ENCODE data around the gene RFX3. TPM values are rescaled to one million over a fixed set of nuclear protein-coding genes. Genes with fewer than 3 reads are reported as not detected.

Gene RFX3
- total RNA-seq, 2 donors from 2014 or later = 17.2 to 22.5 TPM

- Mint-ChIP-seq H3K27me3 (no peaks in the 10 kb centered on the region), H3K9me3 (no peaks in the 10 kb centered on the region), H3K36me3 (no peaks in the 10 kb centered on the region), H3K27ac (no peak overlapping the region), H3K4me1 (ENCODE audit: low read depth in 2 of 2) (peaks cover 2 to 5% of the 10 kb centered on the region in 2 donors), H3K4me3 (no peak overlapping the region)
- DNase-seq (ENCODE audit: low spot score) = no peak
- ATAC-seq = no peak
These were observed 73.8 kb downstream of the RFX3 start for GRCh38 chr9:3451956-3452355.

- ATAC-seq (no peak), DNase-seq (ENCODE audit: low spot score) (no peak)
- no peak overlapping the region for H3K4me3 Mint-ChIP-seq
- H3K27ac Mint-ChIP-seq = no peak overlapping the region
- no peaks in the 10 kb centered on the region for H3K27me3 Mint-ChIP-seq
- H3K4me1 Mint-ChIP-seq (ENCODE audit: low read depth in 2 of 2) = peaks cover 5 to 6% of the 10 kb centered on the region in 2 donors
- H3K36me3 Mint-ChIP-seq = no peaks in the 10 kb centered on the region
- H3K9me3 Mint-ChIP-seq = no peaks in the 10 kb centered on the region
These were observed 78.0 kb downstream of the RFX3 start for GRCh38 chr9:3447788-3448187.

- Mint-ChIP-seq H3K4me3 (no peak overlapping the region), H3K4me1 (ENCODE audit: low read depth in 2 of 2) (peaks cover 5 to 6% of the 10 kb centered on the region in 2 donors), H3K27me3 (no peaks in the 10 kb centered on the region), H3K9me3 (no peaks in the 10 kb centered on the region), H3K27ac (no peak overlapping the region), H3K36me3 (no peaks in the 10 kb centered on the region)
- no peak for ATAC-seq
- no peak for DNase-seq (ENCODE audit: low spot score)
These were observed 78.7 kb downstream of the RFX3 start for GRCh38 chr9:3447143-3447542.

GRCh38 chr9:3446313-3446712, 79.5 kb downstream of the RFX3 start:
- Mint-ChIP-seq H3K27me3 (no peaks in the 10 kb centered on the region), H3K4me1 (ENCODE audit: low read depth in 2 of 2) (peaks cover 6 to 7% of the 10 kb centered on the region in 2 donors), H3K4me3 (no peak overlapping the region), H3K9me3 (no peaks in the 10 kb centered on the region), H3K27ac (no peak overlapping the region), H3K36me3 (no peaks in the 10 kb centered on the region)
- ATAC-seq = no peak
- DNase-seq (ENCODE audit: low spot score) = no peak

- Mint-ChIP-seq H3K36me3 (no peaks in the 10 kb centered on the region), H3K27me3 (no peaks in the 10 kb centered on the region), H3K4me3 (no peak overlapping the region), H3K9me3 (no peaks in the 10 kb centered on the region), H3K27ac (no peak overlapping the region), H3K4me1 (ENCODE audit: low read depth in 2 of 2) (peaks cover 9 to 13% of the 10 kb centered on the region in 2 donors)
- DNase-seq (ENCODE audit: low spot score) (no peak), ATAC-seq (no peak)
These were observed 81.8 kb downstream of the RFX3 start for GRCh38 chr9:3444016-3444415.

GRCh38 chr9:3441197-3441816, 84.5 kb downstream of the RFX3 start:
- Mint-ChIP-seq H3K27me3 (no peaks in the 10 kb centered on the region), H3K9me3 (no peaks in the 10 kb centered on the region), H3K27ac (no peak overlapping the region), H3K4me3 (no peak overlapping the region), H3K4me1 (ENCODE audit: low read depth in 2 of 2) (peaks cover 7 to 11% of the 10 kb centered on the region in 2 donors), H3K36me3 (no peaks in the 10 kb centered on the region)
- ATAC-seq = peak; percentile 75 to 76
- DNase-seq (ENCODE audit: low spot score) = no peak

- Mint-ChIP-seq H3K4me3 (no peak overlapping the region), H3K4me1 (ENCODE audit: low read depth in 2 of 2) (peaks cover 8 to 17% of the 10 kb centered on the region in 2 donors), H3K27ac (no peak overlapping the region), H3K36me3 (no peaks in the 10 kb centered on the region), H3K9me3 (peaks cover 4% of the 10 kb centered on the region), H3K27me3 (no peaks in the 10 kb centered on the region)
- DNase-seq (ENCODE audit: low spot score) (no peak), ATAC-seq (no peak)
These were observed 89.0 kb downstream of the RFX3 start for GRCh38 chr9:3436629-3437420.

- no peak overlapping the region for H3K27ac Mint-ChIP-seq
- no peaks in the 10 kb centered on the region for H3K27me3 Mint-ChIP-seq
- H3K36me3 Mint-ChIP-seq = no peaks in the 10 kb centered on the region
- no peak for ATAC-seq
- H3K9me3 Mint-ChIP-seq = peaks cover 4% of the 10 kb centered on the region
- peaks cover 7 to 9% of the 10 kb centered on the region in 2 donors for H3K4me1 Mint-ChIP-seq (ENCODE audit: low read depth in 2 of 2)
- no peak for DNase-seq (ENCODE audit: low spot score)
- no peak overlapping the region for H3K4me3 Mint-ChIP-seq
These were observed 90.1 kb downstream of the RFX3 start for GRCh38 chr9:3435732-3436131.

- ATAC-seq = peak in 1 of 2 donors; percentile 43
- H3K9me3 Mint-ChIP-seq = peaks cover 4% of the 10 kb centered on the region
- H3K4me1 Mint-ChIP-seq (ENCODE audit: low read depth in 2 of 2) = peaks cover 5 to 6% of the 10 kb centered on the region in 2 donors
- no peak overlapping the region for H3K4me3 Mint-ChIP-seq
- no peaks in the 10 kb centered on the region for H3K36me3 Mint-ChIP-seq
- H3K27ac Mint-ChIP-seq = peak overlapping the region in 1 of 2 donors; percentile 53
- DNase-seq (ENCODE audit: low spot score) = no peak
- H3K27me3 Mint-ChIP-seq = no peaks in the 10 kb centered on the region
These were observed 91.2 kb downstream of the RFX3 start for GRCh38 chr9:3434594-3434993.

GRCh38 chr9:3433754-3434153, 92.0 kb downstream of the RFX3 start:
- peaks cover 4% of the 10 kb centered on the region for H3K9me3 Mint-ChIP-seq
- ATAC-seq (no peak), DNase-seq (ENCODE audit: low spot score) (no peak)
- H3K27me3 Mint-ChIP-seq = no peaks in the 10 kb centered on the region
- H3K4me3 Mint-ChIP-seq = no peak overlapping the region
- no peak overlapping the region for H3K27ac Mint-ChIP-seq
- no peaks in the 10 kb centered on the region for H3K36me3 Mint-ChIP-seq
- H3K4me1 Mint-ChIP-seq (ENCODE audit: low read depth in 2 of 2) = peaks cover 5 to 6% of the 10 kb centered on the region in 2 donors

- ATAC-seq (no peak), DNase-seq (ENCODE audit: low spot score) (no peak)
- Mint-ChIP-seq H3K4me1 (ENCODE audit: low read depth in 2 of 2) (peaks cover 5 to 6% of the 10 kb centered on the region in 2 donors), H3K27ac (no peak overlapping the region), H3K4me3 (no peak overlapping the region), H3K27me3 (no peaks in the 10 kb centered on the region), H3K9me3 (peaks cover 4% of the 10 kb centered on the region), H3K36me3 (no peaks in the 10 kb centered on the region)
These were observed 92.7 kb downstream of the RFX3 start for GRCh38 chr9:3433066-3433465.

- Mint-ChIP-seq H3K27ac (no peak overlapping the region), H3K4me1 (ENCODE audit: low read depth in 2 of 2) (peaks cover 5 to 6% of the 10 kb centered on the region in 2 donors), H3K36me3 (no peaks in the 10 kb centered on the region), H3K4me3 (no peak overlapping the region), H3K27me3 (no peaks in the 10 kb centered on the region), H3K9me3 (peaks cover 4% of the 10 kb centered on the region)
- ATAC-seq = no peak
- no peak for DNase-seq (ENCODE audit: low spot score)
These were observed 93.9 kb downstream of the RFX3 start for GRCh38 chr9:3431890-3432289.

GRCh38 chr9:3419893-3420292, 105.9 kb downstream of the RFX3 start:
- H3K27me3 Mint-ChIP-seq = no peaks in the 10 kb centered on the region
- ATAC-seq (no peak), DNase-seq (ENCODE audit: low spot score) (no peak)
- no peaks in the 10 kb centered on the region for H3K9me3 Mint-ChIP-seq
- no peak overlapping the region for H3K4me3 Mint-ChIP-seq
- H3K4me1 Mint-ChIP-seq (ENCODE audit: low read depth in 2 of 2) = no peaks in the 10 kb centered on the region
- H3K36me3 Mint-ChIP-seq = no peaks in the 10 kb centered on the region
- no peak overlapping the region for H3K27ac Mint-ChIP-seq

- Mint-ChIP-seq H3K27me3 (no peaks in the 10 kb centered on the region), H3K4me1 (ENCODE audit: low read depth in 2 of 2) (no peaks in the 10 kb centered on the region), H3K4me3 (no peak overlapping the region), H3K36me3 (no peaks in the 10 kb centered on the region), H3K27ac (no peak overlapping the region), H3K9me3 (no peaks in the 10 kb centered on the region)
- DNase-seq (ENCODE audit: low spot score) (no peak), ATAC-seq (no peak)
These were observed 109.9 kb downstream of the RFX3 start for GRCh38 chr9:3415906-3416305.
